MCF 10A (cell line): ENCODE data around the gene PIEZO2. TPM values are rescaled to one million over a fixed set of nuclear protein-coding genes. Genes with fewer than 3 reads are reported as not detected.
"Not testable (repeated sequence)": the region's sequence is repeated elsewhere in the genome, so short reads cannot be mapped to it uniquely, and the experiment has no call there.

Source experiments
- BruUV-seq: library from RNA; stranded (reverse); fragments of 400-500 nt; replicated peaks from 2 replicates; lab custom pipeline; 2021; lab: Mats Ljungman, UMichigan
- CTCF ChIA-PET: fragments of 300-600 bp; sonication (Branson Sonifier 250); formaldehyde crosslinking; extraction: SDS; loops from one replicate; lab custom pipeline; 2021; ENCODE audit warnings: antibody characterized with exemption, inconsistent platforms; lab: Yijun Ruan, JAX
- POLR2A ChIA-PET: fragments of 300-600, 350-650 bp; sonication (Branson Sonifier 250); formaldehyde crosslinking; extraction: SDS; loops from one replicate; lab custom pipeline; 2020; ENCODE audit warnings: antibody characterized with exemption, inconsistent platforms; lab: Yijun Ruan, JAX
- DNase-seq: peaks from one replicate; pipeline ENCODE4 v3.0.0-alpha.2; 2018; ENCODE audit not compliant: unreplicated experiment
- H3K27ac Mint-ChIP-seq: one replicate; pipeline ENCODE4 v1.8.0; 2022; ENCODE audit warnings: mild to moderate bottlenecking, low read depth, mixed read lengths; ENCODE audit not compliant: unreplicated experiment
- H3K27me3 Mint-ChIP-seq: one replicate; pipeline ENCODE4 v1.8.0; 2022; ENCODE audit warnings: mixed read lengths; ENCODE audit not compliant: insufficient read depth, unreplicated experiment
- H3K36me3 Mint-ChIP-seq: one replicate; pipeline ENCODE4 v1.8.0; 2022; ENCODE audit warnings: mild to moderate bottlenecking, moderate library complexity, mixed read lengths; ENCODE audit not compliant: insufficient read depth, unreplicated experiment
- H3K4me1 Mint-ChIP-seq: one replicate; pipeline ENCODE4 v1.8.0; 2022; ENCODE audit warnings: mixed read lengths; ENCODE audit not compliant: insufficient read depth, unreplicated experiment
- H3K4me3 Mint-ChIP-seq: one replicate; pipeline ENCODE4 v1.8.0; 2022; ENCODE audit warnings: mild to moderate bottlenecking, moderate library complexity, mixed read lengths; ENCODE audit not compliant: unreplicated experiment
- H3K9me3 Mint-ChIP-seq: one replicate; pipeline ENCODE4 v1.8.0; 2022; ENCODE audit warnings: mixed read lengths; ENCODE audit not compliant: unreplicated experiment
- CTCF ChIP-seq: fragments of 200-600 bp; IDR thresholded peaks from one replicate; pipeline ENCODE4 v1.8.0; 2022; ENCODE audit warnings: antibody characterized with exemption, mild to moderate bottlenecking; ENCODE audit not compliant: unreplicated experiment
- intact Hi-C: fragments of 100-400 bp; cut with micrococcal nuclease; formaldehyde crosslinking; loops from 2 replicates; pipeline ENCODE4 v1.14.1; 2022
- total RNA-seq: library from RNA; stranded (reverse); gene quantifications from 2 replicates; pipeline ENCODE4 v1.2.3, GENCODE V29; 2022

Gene PIEZO2
- total RNA-seq, 1 experiment from 2014 or later = 0.49 TPM

- BruUV-seq = no TSS peak
- Mint-ChIP-seq H3K4me1 (no peaks in the 10 kb centered on the region), H3K27me3 (no peaks in the 10 kb centered on the region), H3K36me3 (no peaks in the 10 kb centered on the region), H3K4me3 (no peak overlapping the region), H3K9me3 (no peaks in the 10 kb centered on the region), H3K27ac (no peak overlapping the region)
- intact Hi-C loops = no loop called here
- DNase-seq = no peak
- ChIA-PET CTCF (interaction anchor here (0.6 to 1.7 kb wide), 2 partner anchors 15 to 418 kb away, joined by 3 to 5 read pairs; no protein-coding TSS in a partner anchor), POLR2A (no interaction called here)
- TF ChIP-seq CTCF = no peak
These were observed 13.1 kb downstream of the PIEZO2 start for GRCh38 chr18:11136241-11136640.

GRCh38 chr18:11134940-11135339 is 14.4 kb downstream of the PIEZO2 start:
- no peaks in the 10 kb centered on the region for H3K36me3 Mint-ChIP-seq
- POLR2A ChIA-PET = no interaction called here

GRCh38 chr18:11129059-11129458 is 20.3 kb downstream of the PIEZO2 start:
- H3K27me3 Mint-ChIP-seq, H3K4me3 Mint-ChIP-seq, BruUV-seq, H3K4me1 Mint-ChIP-seq, H3K36me3 Mint-ChIP-seq, DNase-seq, intact Hi-C loops, H3K9me3 Mint-ChIP-seq, CTCF ChIA-PET, H3K27ac Mint-ChIP-seq: not testable (repeated sequence)
- POLR2A ChIA-PET = interaction anchor here (1.2 kb wide), 1 partner anchor 9 kb away, joined by 3 read pairs; no protein-coding TSS in a partner anchor

More at GRCh38 chr18:11134940-11135339, 14.4 kb downstream of the PIEZO2 start:
- H3K9me3 Mint-ChIP-seq = no peaks in the 10 kb centered on the region
- intact Hi-C loops = no loop called here
- H3K4me3 Mint-ChIP-seq = no peak overlapping the region
- no peak overlapping the region for H3K27ac Mint-ChIP-seq
- BruUV-seq = no TSS peak
- CTCF ChIA-PET = interaction anchor here (0.5 to 1.7 kb wide), 2 partner anchors 16 to 20 kb away, joined by 3 to 5 read pairs; no protein-coding TSS in a partner anchor
- DNase-seq = no peak
- H3K4me1 Mint-ChIP-seq = no peaks in the 10 kb centered on the region
- TF ChIP-seq CTCF = no peak
- no peaks in the 10 kb centered on the region for H3K27me3 Mint-ChIP-seq

- Mint-ChIP-seq H3K9me3 (peaks cover 8% of the 10 kb centered on the region), H3K4me3 (no peak overlapping the region), H3K27me3 (no peaks in the 10 kb centered on the region), H3K4me1 (no peaks in the 10 kb centered on the region), H3K27ac (no peak overlapping the region), H3K36me3 (no peaks in the 10 kb centered on the region)
- CTCF ChIA-PET = interaction anchor here (0.7 kb wide), 1 partner anchor 607 kb away, joined by 3 read pairs; no protein-coding TSS in a partner anchor
- no TSS peak for BruUV-seq
- POLR2A ChIA-PET = no interaction called here
- intact Hi-C loops = no loop called here
- no peak for TF ChIP-seq CTCF
- DNase-seq = no peak
These were observed 23.7 kb downstream of the PIEZO2 start for GRCh38 chr18:11125492-11126315.
